DOHH2 (cell line): ENCODE results near the gene LBP.

ENCODE experiments used
- CTCF ChIP-seq: fragments of 200-600 bp; sonication (generic); IDR thresholded peaks from one replicate; pipeline ENCODE4 v1.5.1; 2014; ENCODE audit warnings: antibody characterized with exemption, mild to moderate bottlenecking, low read depth, low read length; ENCODE audit not compliant: poor library complexity, severe bottlenecking
- EZH2phosphoT487 ChIP-seq: fragments of 200-600 bp; sonication (generic); IDR thresholded peaks from 2 replicates; pipeline ENCODE4 v1.6.1; 2017; ENCODE audit warnings: borderline replicate concordance, mild to moderate bottlenecking, antibody characterized with exemption, low read length, moderate library complexity, mixed read lengths

- TF ChIP-seq CTCF (no peak), EZH2phosphoT487 (no peak)
These were observed 36.9 kb downstream of the LBP start for GRCh38 chr20:38383147-38383546.
